Type B pancreatic cell (in vitro differentiated cells): ENCODE results near the gene EIF5. TPM values are rescaled to one million over a fixed set of nuclear protein-coding genes. Genes with fewer than 3 reads are reported as not detected.

Source experiments
- DNase-seq: peaks from one replicate; pipeline ENCODE4 v3.0.0; 2021; ENCODE audit warnings: mixed read lengths; ENCODE audit not compliant: unreplicated experiment; ENCODE audit errors: extremely low spot score
- H3K27ac Mint-ChIP-seq: 2 replicates; pipeline ENCODE4 v1.8.0; 2021; ENCODE audit warnings: mild to moderate bottlenecking, mixed read lengths
- H3K27me3 Mint-ChIP-seq: 2 replicates; pipeline ENCODE4 v1.8.0; 2021; ENCODE audit warnings: mixed read lengths
- H3K36me3 Mint-ChIP-seq: 2 replicates; pipeline ENCODE4 v1.8.0; 2021; ENCODE audit warnings: mixed read lengths
- H3K4me1 Mint-ChIP-seq: one replicate; pipeline ENCODE4 v1.8.0; 2021; ENCODE audit warnings: mixed read lengths; ENCODE audit not compliant: unreplicated experiment
- H3K4me3 Mint-ChIP-seq: 2 replicates; pipeline ENCODE4 v1.8.0; 2021; ENCODE audit warnings: mild to moderate bottlenecking, mixed read lengths
- H3K9me3 Mint-ChIP-seq: 2 replicates; pipeline ENCODE4 v1.8.0; 2021; ENCODE audit warnings: mixed read lengths
- CTCF ChIP-seq: fragments of 200-600 bp; sonication (generic); conservative IDR thresholded peaks from 2 replicates; pipeline ENCODE4 v1.5.0; 2021; ENCODE audit warnings: antibody characterized with exemption, mild to moderate bottlenecking
- total RNA-seq: library from RNA; stranded (reverse); gene quantifications from 2 replicates; pipeline ENCODE4 v1.2.1, GENCODE V29; 2021; ENCODE audit warnings: low replicate concordance

EIF5 gene
- total RNA-seq, 1 donor from 2014 or later: 340 TPM

- H3K4me3 Mint-ChIP-seq: no peak overlapping the region
- no peaks in the 10 kb centered on the region for H3K36me3 Mint-ChIP-seq
- H3K4me1 Mint-ChIP-seq: peaks cover 6% of the 10 kb centered on the region
- no peaks in the 10 kb centered on the region for H3K27me3 Mint-ChIP-seq
- TF ChIP-seq CTCF: no peak
- H3K27ac Mint-ChIP-seq: peak overlapping the region; percentile 32
- H3K9me3 Mint-ChIP-seq: no peaks in the 10 kb centered on the region
- no peak for DNase-seq
Measured at GRCh38 chr14:103319422-103319821, 14.6 kb upstream of the EIF5 start.

GRCh38 chr14:103326078-103326477, 8.0 kb upstream of the EIF5 start:
- Mint-ChIP-seq H3K36me3 (no peaks in the 10 kb centered on the region), H3K27me3 (peaks cover 9% of the 10 kb centered on the region), H3K4me1 (no peaks in the 10 kb centered on the region), H3K4me3 (no peak overlapping the region), H3K27ac (no peak overlapping the region), H3K9me3 (no peaks in the 10 kb centered on the region)
- no peak for TF ChIP-seq CTCF
- no peak for DNase-seq

GRCh38 chr14:103328941-103329340, 5.1 kb upstream of the EIF5 start:
- TF ChIP-seq CTCF: no peak
- peaks cover 9% of the 10 kb centered on the region for H3K27me3 Mint-ChIP-seq
- H3K27ac Mint-ChIP-seq: no peak overlapping the region
- H3K9me3 Mint-ChIP-seq: no peaks in the 10 kb centered on the region
- H3K36me3 Mint-ChIP-seq: no peaks in the 10 kb centered on the region
- H3K4me1 Mint-ChIP-seq: peaks cover 11% of the 10 kb centered on the region
- no peak for DNase-seq
- no peak overlapping the region for H3K4me3 Mint-ChIP-seq

- peaks cover 11% of the 10 kb centered on the region for H3K4me1 Mint-ChIP-seq
- H3K9me3 Mint-ChIP-seq: no peaks in the 10 kb centered on the region
- H3K4me3 Mint-ChIP-seq: no peak overlapping the region
- no peak for DNase-seq
- H3K36me3 Mint-ChIP-seq: no peaks in the 10 kb centered on the region
- no peak for TF ChIP-seq CTCF
- H3K27ac Mint-ChIP-seq: no peak overlapping the region
- peaks cover 9% of the 10 kb centered on the region for H3K27me3 Mint-ChIP-seq
Measured at GRCh38 chr14:103329401-103330347, 4.4 kb upstream of the EIF5 start.

GRCh38 chr14:103330536-103330935, 3.5 kb upstream of the EIF5 start:
- DNase-seq: no peak
- peaks cover 16% of the 10 kb centered on the region for H3K4me1 Mint-ChIP-seq
- H3K4me3 Mint-ChIP-seq: peak overlapping the region; percentile 14
- H3K36me3 Mint-ChIP-seq: peaks cover 5% of the 10 kb centered on the region
- TF ChIP-seq CTCF: no peak
- H3K9me3 Mint-ChIP-seq: no peaks in the 10 kb centered on the region
- H3K27ac Mint-ChIP-seq: no peak overlapping the region
- peaks cover 9% of the 10 kb centered on the region for H3K27me3 Mint-ChIP-seq
